ENCODE results near the gene MARCHF7. TPM values are rescaled to one million over a fixed set of nuclear protein-coding genes. Genes with fewer than 3 reads are reported as not detected.
"Not testable (repeated sequence)": the region's sequence is repeated elsewhere in the genome, so short reads cannot be mapped to it uniquely, and the experiment has no call there.

MARCHF7 gene, protein sequence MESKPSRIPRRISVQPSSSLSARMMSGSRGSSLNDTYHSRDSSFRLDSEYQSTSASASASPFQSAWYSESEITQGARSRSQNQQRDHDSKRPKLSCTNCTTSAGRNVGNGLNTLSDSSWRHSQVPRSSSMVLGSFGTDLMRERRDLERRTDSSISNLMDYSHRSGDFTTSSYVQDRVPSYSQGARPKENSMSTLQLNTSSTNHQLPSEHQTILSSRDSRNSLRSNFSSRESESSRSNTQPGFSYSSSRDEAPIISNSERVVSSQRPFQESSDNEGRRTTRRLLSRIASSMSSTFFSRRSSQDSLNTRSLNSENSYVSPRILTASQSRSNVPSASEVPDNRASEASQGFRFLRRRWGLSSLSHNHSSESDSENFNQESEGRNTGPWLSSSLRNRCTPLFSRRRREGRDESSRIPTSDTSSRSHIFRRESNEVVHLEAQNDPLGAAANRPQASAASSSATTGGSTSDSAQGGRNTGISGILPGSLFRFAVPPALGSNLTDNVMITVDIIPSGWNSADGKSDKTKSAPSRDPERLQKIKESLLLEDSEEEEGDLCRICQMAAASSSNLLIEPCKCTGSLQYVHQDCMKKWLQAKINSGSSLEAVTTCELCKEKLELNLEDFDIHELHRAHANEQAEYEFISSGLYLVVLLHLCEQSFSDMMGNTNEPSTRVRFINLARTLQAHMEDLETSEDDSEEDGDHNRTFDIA
- 100 to 1,000 TPM in 1 of 4 donors, 10 to 100 TPM in 3; 72.6 to 104 (median 89.0) TPM for total RNA-seq
- polyA plus RNA-seq: 10 to 100 TPM; 51.2 to 97.7 (median 58.6) TPM
- long read RNA-seq, donor 1, full-length matches to known transcripts: 55 of 189 reads
- long read RNA-seq, donor 1, partial matches to known transcripts: 8 of 189 reads
- long read RNA-seq, donor 1, other reads (novel, unspliced or antisense): 126 of 189 reads
- long read RNA-seq, donor 2, full-length matches to known transcripts: 102 of 295 reads
- long read RNA-seq, donor 2, partial matches to known transcripts: 6 of 295 reads
- long read RNA-seq, donor 2, other reads (novel, unspliced or antisense): 187 of 295 reads

DNA sequence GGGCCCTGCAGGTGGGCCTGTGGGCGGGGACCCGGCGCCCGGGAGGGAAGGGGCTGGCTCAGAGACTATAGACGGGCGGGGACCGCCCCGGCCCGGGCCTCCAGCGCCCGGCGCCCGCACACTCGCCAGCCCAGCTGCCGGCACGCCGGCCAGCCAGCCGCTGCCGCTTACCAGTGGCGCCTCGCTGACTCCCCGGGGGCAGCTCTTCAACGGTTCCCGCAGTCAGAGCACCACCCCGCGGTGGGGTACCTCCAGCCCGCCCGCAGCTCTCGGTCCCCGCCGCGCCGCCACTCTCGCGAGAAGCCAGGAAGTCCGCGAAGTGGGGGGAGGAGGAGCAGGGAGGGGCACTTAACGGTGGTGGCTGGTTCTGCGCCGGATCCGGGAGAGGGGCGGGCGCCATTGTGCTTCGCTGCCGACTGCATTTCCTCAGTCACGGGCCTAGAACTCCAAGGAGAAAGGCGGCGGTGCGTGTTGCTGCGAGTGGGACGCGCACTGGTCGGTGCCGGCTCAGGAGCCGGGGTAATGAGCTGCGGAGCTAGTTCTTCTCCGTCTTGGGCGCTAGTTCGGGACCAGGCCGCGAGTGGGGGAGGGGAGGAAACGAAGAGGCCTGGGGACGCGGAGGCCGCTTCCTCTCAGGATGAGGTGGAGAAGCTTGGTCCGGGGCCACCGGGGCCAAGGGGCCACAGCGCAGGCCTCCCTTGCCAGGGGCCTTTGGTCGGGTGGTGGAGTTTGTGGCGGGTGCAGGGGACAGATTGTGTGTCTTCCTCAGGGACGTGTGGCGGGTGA, at the start of gene MARCHF7:
Gene MARCHF7, plus strand, starts transcription at position 364 of the 786 bp plus-strand sequence. CDS start 16,517 bp downstream, outside the sequence.
- 0 to 1% (median 0%) methylated on average over 55 to 72 of the region's 72 CpGs for WGBS, 3 donors
- peaks cover 0 to 22% of the 10 kb centered on the region in 2 donors for H3K36me3 ChIP-seq (ENCODE audit: insufficient read depth in 1 of 2, low read depth in 1 of 2)
- intact Hi-C loops (cut with DNase I): loop anchor here (1.0 to 5.0 kb wide), 3 partner anchors 96 to 430 kb away; partner anchors contain the start of gene BAZ2B (in 1 of the 2)
- ATAC-seq (peak; percentile 96 to 97 (median 96)), DNase-seq (peak; percentile 98 to 99)
- TF ChIP-seq, protein P1, sequence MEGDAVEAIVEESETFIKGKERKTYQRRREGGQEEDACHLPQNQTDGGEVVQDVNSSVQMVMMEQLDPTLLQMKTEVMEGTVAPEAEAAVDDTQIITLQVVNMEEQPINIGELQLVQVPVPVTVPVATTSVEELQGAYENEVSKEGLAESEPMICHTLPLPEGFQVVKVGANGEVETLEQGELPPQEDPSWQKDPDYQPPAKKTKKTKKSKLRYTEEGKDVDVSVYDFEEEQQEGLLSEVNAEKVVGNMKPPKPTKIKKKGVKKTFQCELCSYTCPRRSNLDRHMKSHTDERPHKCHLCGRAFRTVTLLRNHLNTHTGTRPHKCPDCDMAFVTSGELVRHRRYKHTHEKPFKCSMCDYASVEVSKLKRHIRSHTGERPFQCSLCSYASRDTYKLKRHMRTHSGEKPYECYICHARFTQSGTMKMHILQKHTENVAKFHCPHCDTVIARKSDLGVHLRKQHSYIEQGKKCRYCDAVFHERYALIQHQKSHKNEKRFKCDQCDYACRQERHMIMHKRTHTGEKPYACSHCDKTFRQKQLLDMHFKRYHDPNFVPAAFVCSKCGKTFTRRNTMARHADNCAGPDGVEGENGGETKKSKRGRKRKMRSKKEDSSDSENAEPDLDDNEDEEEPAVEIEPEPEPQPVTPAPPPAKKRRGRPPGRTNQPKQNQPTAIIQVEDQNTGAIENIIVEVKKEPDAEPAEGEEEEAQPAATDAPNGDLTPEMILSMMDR (IDR thresholded peaks at IDR 0.05): peak; percentile 57
- peak within 1 kb of the TSS; percentile 98 for H3K27ac ChIP-seq
- peaks cover 39% of the 10 kb centered on the region for H3K4me1 ChIP-seq
- no peaks in the 10 kb centered on the region for H3K27me3 ChIP-seq (ENCODE audit: insufficient read depth in 3 of 3, low read length in 2 of 3)
- H3K9me3 ChIP-seq: no peaks in the 10 kb centered on the region
- H3K4me3 ChIP-seq: peak within 1 kb of the TSS; percentile 87

DNA sequence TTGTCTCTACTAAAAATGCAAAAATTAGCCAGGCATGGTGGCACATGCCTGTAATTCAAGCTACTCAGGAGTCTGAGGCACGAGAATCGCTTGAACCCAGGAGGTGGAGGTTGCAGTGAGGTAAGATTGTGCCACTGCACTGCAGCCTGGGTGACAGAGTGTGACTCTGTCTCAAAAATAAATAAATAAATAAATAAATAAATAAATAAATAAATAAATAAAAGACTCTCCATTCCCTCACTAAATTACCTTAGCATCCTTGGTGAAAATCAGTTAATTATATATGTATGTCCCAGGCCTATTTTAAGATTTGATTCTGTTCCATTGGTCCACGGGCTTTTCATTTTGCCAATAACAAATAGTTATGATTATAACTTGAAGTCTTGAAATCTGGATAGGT, 44.9 kb upstream of the MARCHF7 start:
- ATAC-seq; intact Hi-C loops (cut with DNase I); H3K9me3 ChIP-seq; H3K27me3 ChIP-seq (ENCODE audit: insufficient read depth in 3 of 3, low read length in 2 of 3); H3K4me3 ChIP-seq; H3K27ac ChIP-seq; DNase-seq; H3K36me3 ChIP-seq (ENCODE audit: insufficient read depth in 1 of 2, low read depth in 1 of 2); H3K4me1 ChIP-seq: not testable (repeated sequence)
- 97 to 99% (median 99%) methylated on average over 3 of the region's 3 CpGs for WGBS, 3 donors

DNA sequence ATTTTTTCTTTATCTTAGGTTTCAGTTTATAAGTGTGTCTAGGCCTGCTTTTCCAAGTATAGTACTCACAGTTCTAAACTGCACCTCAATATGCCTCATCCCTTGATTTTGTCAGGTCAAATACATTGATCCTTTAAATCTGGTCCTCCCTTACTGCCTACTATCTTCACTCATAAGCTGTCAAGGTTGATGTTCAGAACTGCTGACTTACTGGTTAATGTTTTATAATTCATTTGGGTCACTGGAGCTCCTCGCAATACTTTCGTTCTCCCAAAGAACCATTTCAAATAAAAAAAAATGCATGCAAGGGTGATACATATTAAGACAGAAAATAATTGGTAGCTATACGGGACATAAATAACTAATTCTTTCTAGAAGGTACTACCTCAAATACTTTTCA, 41.3 kb upstream of the MARCHF7 start:
- H3K4me3 ChIP-seq: no peak overlapping the region
- DNase-seq: no peak
- no peak overlapping the region for H3K27ac ChIP-seq
- H3K9me3 ChIP-seq: no peaks in the 10 kb centered on the region
- 97 to 99% (median 97%) methylated on average over 3 of the region's 3 CpGs for WGBS, 3 donors
- no peaks in the 10 kb centered on the region for H3K27me3 ChIP-seq (ENCODE audit: insufficient read depth in 3 of 3, low read length in 2 of 3)
- TF ChIP-seq, protein P1 (IDR thresholded peaks at IDR 0.05): no peak
- no peaks in the 10 kb centered on the region for H3K4me1 ChIP-seq
- intact Hi-C loops (cut with DNase I): loop anchor here in 1 of 2 donors (10.0 kb wide), 1 partner anchor 46 kb away; no protein-coding TSS in a partner anchor
- no peaks in the 10 kb centered on the region for H3K36me3 ChIP-seq (ENCODE audit: insufficient read depth in 1 of 2, low read depth in 1 of 2)
- no peak for ATAC-seq

DNA sequence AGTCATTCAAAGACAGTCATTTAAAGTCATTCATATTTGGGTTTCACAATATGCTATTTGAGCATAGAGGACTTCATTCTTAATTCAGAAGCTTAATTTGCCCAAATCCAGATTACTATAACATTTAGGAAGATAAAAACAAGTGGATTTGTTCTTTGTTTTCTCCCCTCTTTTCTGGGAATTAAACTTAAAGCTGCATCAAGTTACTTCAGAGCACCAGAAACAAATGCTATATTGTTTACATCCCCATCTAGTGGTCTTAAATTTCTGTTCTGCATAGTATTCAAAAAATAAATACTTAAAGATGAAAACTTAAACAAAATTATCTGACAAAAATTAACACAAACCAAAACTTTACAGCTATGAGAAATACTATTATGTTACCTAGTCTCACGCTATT, 34.7 kb upstream of the MARCHF7 start:
- TF ChIP-seq, protein P1 (IDR thresholded peaks at IDR 0.05): peak; percentile 36
- WGBS, 3 donors: 90 to 94% (median 91%) methylated on average over 1 of the region's 1 CpG
- H3K27ac ChIP-seq: no peak overlapping the region
- intact Hi-C loops (cut with DNase I): loop anchor here in 1 of 2 donors (10.0 kb wide), 1 partner anchor 53 kb away; no protein-coding TSS in a partner anchor
- H3K4me1 ChIP-seq: no peaks in the 10 kb centered on the region
- no peaks in the 10 kb centered on the region for H3K9me3 ChIP-seq
- ATAC-seq: no peak
- no peaks in the 10 kb centered on the region for H3K36me3 ChIP-seq (ENCODE audit: insufficient read depth in 1 of 2, low read depth in 1 of 2)
- H3K27me3 ChIP-seq (ENCODE audit: insufficient read depth in 3 of 3, low read length in 2 of 3): no peaks in the 10 kb centered on the region
- no peak overlapping the region for H3K4me3 ChIP-seq
- DNase-seq: no peak
